ENCODE data around the gene SENP8.

The SENP8 gene

DNA sequence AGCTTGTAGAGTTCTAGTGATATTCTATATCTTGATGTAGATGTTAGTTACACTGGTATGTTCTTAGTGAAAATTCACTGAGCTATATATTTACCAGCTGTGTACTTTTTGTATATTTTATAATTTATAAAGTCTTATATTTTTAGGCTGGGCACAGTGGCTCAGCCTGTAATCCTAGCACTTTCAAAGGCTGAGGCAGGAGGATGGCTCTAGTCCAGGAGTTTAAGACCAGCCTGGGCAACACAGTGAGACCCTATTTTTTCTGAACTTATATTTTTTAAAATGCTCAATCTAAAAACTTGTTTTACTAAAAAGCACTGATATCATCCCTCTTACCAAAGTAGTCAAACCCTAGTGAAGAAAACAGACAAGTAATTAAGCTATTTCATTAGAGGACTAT, 5.4 kb upstream of the SENP8 start:
- H3K9me3 ChIP-seq (ENCODE audit: insufficient read depth, low read depth, low read length): no peaks in the 10 kb centered on the region
- peaks cover 41% of the 10 kb centered on the region for H4K20me1 ChIP-seq (ENCODE audit: insufficient read depth, low read length, poor library complexity, severe bottlenecking)
- TF ChIP-seq, protein P1, sequence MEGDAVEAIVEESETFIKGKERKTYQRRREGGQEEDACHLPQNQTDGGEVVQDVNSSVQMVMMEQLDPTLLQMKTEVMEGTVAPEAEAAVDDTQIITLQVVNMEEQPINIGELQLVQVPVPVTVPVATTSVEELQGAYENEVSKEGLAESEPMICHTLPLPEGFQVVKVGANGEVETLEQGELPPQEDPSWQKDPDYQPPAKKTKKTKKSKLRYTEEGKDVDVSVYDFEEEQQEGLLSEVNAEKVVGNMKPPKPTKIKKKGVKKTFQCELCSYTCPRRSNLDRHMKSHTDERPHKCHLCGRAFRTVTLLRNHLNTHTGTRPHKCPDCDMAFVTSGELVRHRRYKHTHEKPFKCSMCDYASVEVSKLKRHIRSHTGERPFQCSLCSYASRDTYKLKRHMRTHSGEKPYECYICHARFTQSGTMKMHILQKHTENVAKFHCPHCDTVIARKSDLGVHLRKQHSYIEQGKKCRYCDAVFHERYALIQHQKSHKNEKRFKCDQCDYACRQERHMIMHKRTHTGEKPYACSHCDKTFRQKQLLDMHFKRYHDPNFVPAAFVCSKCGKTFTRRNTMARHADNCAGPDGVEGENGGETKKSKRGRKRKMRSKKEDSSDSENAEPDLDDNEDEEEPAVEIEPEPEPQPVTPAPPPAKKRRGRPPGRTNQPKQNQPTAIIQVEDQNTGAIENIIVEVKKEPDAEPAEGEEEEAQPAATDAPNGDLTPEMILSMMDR (conservative IDR thresholded peaks at IDR 0.05; ENCODE audit: low read length): no peak
- TF ChIP-seq EZH2phosphoT487 (IDR thresholded peaks at IDR 0.05; ENCODE audit: borderline replicate concordance): no peak
- no peaks in the 10 kb centered on the region for H3K9me2 ChIP-seq (replicated peaks; ENCODE audit: low read depth, low read length)
- peak overlapping the region; percentile 96 for H3K4me3 ChIP-seq (ENCODE audit: low read length, poor library complexity, severe bottlenecking)
- H3K79me2 ChIP-seq (ENCODE audit: insufficient read depth, low read length): peaks cover 91% of the 10 kb centered on the region
- H3F3A ChIP-seq (ENCODE audit: low read depth): no peaks in the 10 kb centered on the region
- no peaks in the 10 kb centered on the region for H3K36me3 ChIP-seq (ENCODE audit: insufficient read depth, low read length)
- no peak overlapping the region for H2AFZ ChIP-seq (ENCODE audit: low read length)
- H3K9ac ChIP-seq (ENCODE audit: low read depth, low read length, poor library complexity, severe bottlenecking): peak overlapping the region; percentile 68
- peaks cover 47% of the 10 kb centered on the region for H3K4me1 ChIP-seq (ENCODE audit: insufficient read depth, low read length, poor library complexity, severe bottlenecking)
- no peaks in the 10 kb centered on the region for H3K27me3 ChIP-seq (ENCODE audit: insufficient read depth, low read length, poor library complexity, severe bottlenecking)
- peak overlapping the region; percentile 83 for H3K4me2 ChIP-seq (ENCODE audit: low read depth, low read length, poor library complexity, severe bottlenecking)

DNA sequence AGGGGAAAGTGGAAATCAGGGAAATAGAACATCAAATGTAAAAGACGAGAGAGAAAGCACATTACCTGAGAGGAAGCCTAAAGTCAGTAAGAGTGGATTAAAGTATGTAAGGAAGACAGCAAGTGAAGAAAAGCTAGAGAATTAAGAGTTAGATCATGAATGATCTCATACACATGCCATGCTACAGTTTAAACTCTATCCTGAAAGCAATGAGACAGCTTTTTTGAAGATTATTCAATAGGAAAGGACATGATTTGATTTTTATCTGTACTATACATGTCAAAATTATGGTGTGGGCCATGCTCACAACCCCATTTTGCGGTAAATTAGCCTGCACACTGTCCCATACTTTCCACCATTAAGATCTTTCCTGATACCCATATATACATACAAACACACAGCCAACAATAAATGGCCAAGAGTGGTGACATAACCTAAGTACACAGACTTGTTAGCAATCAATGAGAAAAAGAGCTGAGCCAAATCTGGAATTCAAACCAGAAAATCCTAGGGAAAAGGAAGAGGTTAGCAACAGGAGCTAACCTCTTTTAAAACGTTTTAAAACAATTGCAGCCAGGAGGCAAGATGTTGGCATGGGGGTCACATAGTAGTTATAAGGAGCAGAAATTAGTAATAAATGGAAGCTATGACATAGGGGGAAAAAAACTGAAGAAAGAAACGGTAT, 4.7 kb upstream of the SENP8 start:
- peak overlapping the region; percentile 68 for H3K9ac ChIP-seq (ENCODE audit: low read depth, low read length, poor library complexity, severe bottlenecking)
- H3K9me2 ChIP-seq (replicated peaks; ENCODE audit: low read depth, low read length): no peaks in the 10 kb centered on the region
- peak overlapping the region; percentile 96 for H3K4me3 ChIP-seq (ENCODE audit: low read length, poor library complexity, severe bottlenecking)
- H3K4me2 ChIP-seq (ENCODE audit: low read depth, low read length, poor library complexity, severe bottlenecking): peak overlapping the region; percentile 83
- H2AFZ ChIP-seq (ENCODE audit: low read length): no peak overlapping the region
- peaks cover 47% of the 10 kb centered on the region for H3K4me1 ChIP-seq (ENCODE audit: insufficient read depth, low read length, poor library complexity, severe bottlenecking)
- no peak for TF ChIP-seq EZH2phosphoT487 (IDR thresholded peaks at IDR 0.05; ENCODE audit: borderline replicate concordance)
- TF ChIP-seq, protein P1 (conservative IDR thresholded peaks at IDR 0.05; ENCODE audit: low read length): no peak
- H3K27me3 ChIP-seq (ENCODE audit: insufficient read depth, low read length, poor library complexity, severe bottlenecking): no peaks in the 10 kb centered on the region
- peaks cover 41% of the 10 kb centered on the region for H4K20me1 ChIP-seq (ENCODE audit: insufficient read depth, low read length, poor library complexity, severe bottlenecking)
- H3K36me3 ChIP-seq (ENCODE audit: insufficient read depth, low read length): no peaks in the 10 kb centered on the region
- no peaks in the 10 kb centered on the region for H3F3A ChIP-seq (ENCODE audit: low read depth)
- H3K79me2 ChIP-seq (ENCODE audit: insufficient read depth, low read length): peaks cover 84% of the 10 kb centered on the region
- H3K9me3 ChIP-seq (ENCODE audit: insufficient read depth, low read depth, low read length): no peaks in the 10 kb centered on the region

DNA sequence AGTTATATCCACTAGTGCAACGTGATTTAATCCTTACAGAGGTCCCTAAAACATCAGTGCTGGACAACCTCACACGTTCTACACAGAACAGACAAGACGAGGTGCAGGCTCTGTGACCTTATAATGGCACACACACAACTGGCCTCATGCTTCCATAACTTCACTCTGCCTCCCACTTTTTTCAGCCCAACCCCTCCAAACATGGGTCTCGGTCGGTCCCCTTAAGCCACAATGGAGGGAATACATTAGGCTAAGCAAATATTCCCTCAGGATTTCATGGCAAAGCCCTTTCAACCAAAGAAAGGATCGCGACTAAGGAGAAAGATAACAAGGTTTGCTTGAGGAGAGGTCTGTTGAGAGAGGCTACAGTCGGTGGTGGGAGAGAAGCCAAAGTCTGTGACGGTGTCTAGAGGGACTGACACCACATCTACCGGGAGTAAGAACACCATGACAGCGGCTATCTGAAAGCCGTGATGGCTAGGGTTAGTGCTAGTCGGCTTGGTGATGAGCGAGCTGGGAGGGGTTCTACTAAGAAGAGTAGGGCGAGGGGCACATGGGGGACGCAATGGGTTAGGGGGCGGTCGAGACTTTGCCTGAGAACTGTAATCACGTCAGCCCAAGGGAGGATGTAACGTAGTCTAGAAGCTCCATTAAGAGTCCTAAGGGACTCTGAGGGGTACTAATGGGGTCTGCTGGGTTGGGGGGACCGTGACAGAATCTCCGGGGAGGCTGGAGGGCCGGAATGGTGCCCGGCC, 1.3 kb upstream of the SENP8 start:
- Histone ChIP-seq H2AFZ (ENCODE audit: low read length) (peak overlapping the region; percentile 82), H4K20me1 (ENCODE audit: insufficient read depth, low read length, poor library complexity, severe bottlenecking) (peaks cover 41% of the 10 kb centered on the region), H3F3A (ENCODE audit: low read depth) (no peaks in the 10 kb centered on the region), H3K4me1 (ENCODE audit: insufficient read depth, low read length, poor library complexity, severe bottlenecking) (peaks cover 54% of the 10 kb centered on the region), H3K9ac (ENCODE audit: low read depth, low read length, poor library complexity, severe bottlenecking) (peak overlapping the region; percentile 68), H3K36me3 (ENCODE audit: insufficient read depth, low read length) (no peaks in the 10 kb centered on the region), H3K4me2 (ENCODE audit: low read depth, low read length, poor library complexity, severe bottlenecking) (peak overlapping the region; percentile 83), H3K4me3 (ENCODE audit: low read length, poor library complexity, severe bottlenecking) (peak overlapping the region; percentile 96), H3K27me3 (ENCODE audit: insufficient read depth, low read length, poor library complexity, severe bottlenecking) (no peaks in the 10 kb centered on the region), H3K9me3 (ENCODE audit: insufficient read depth, low read depth, low read length) (no peaks in the 10 kb centered on the region), H3K9me2 (replicated peaks; ENCODE audit: low read depth, low read length) (no peaks in the 10 kb centered on the region), H3K79me2 (ENCODE audit: insufficient read depth, low read length) (peaks cover 60% of the 10 kb centered on the region)
- TF ChIP-seq, protein P1 (conservative IDR thresholded peaks at IDR 0.05; ENCODE audit: low read length): no peak
- TF ChIP-seq EZH2phosphoT487 (IDR thresholded peaks at IDR 0.05; ENCODE audit: borderline replicate concordance): no peak

Measured in Loucy (cell line).